GM18526 (cell line): Measurements from ENCODE around the gene RAB20.

Source experiments
- POLR2A ChIP-seq: IDR thresholded peaks from 3 replicates; pipeline ENCODE4 v1.6.1; 2011; ENCODE audit not compliant: insufficient read length; ENCODE audit errors: extremely low read depth

The RAB20 gene

DNA sequence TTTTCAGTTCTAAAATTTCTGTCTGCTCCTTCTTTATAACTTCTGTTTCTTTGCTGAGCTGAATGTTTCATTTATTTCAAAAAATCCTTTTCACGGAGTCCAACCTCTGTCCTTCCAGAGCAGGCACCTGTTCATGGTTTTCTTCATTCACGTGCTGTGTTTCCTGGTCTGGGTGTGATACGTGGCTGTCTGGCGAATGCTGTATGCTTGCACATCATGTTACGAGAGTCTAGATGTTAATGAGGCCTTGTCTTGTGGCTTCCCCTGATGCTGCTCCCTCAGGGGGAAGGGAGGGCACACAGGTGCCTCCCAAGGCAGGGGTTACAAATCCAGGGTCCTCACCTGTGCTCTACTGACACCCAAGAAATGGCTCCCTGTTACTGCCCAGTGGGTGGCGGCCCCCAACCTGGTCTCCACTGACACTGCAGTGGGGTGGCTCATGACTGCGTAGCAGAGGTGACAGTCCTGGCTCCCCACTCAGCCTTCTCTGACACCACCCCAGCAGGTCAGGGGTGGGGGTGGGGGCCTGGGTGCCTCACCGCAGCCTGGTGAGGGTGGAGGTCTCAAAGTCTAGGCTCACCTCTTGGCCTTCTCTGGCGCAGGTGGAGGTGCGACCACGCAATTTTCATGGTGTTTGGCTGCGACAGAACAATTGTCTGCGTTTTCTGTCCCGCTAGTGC lies 20.1 kb upstream of the RAB20 start:
- TF ChIP-seq POLR2A = no peak

- no peak for TF ChIP-seq POLR2A
Measured at GRCh38 chr13:110580800-110581199, 19.3 kb upstream of the RAB20 start.

DNA sequence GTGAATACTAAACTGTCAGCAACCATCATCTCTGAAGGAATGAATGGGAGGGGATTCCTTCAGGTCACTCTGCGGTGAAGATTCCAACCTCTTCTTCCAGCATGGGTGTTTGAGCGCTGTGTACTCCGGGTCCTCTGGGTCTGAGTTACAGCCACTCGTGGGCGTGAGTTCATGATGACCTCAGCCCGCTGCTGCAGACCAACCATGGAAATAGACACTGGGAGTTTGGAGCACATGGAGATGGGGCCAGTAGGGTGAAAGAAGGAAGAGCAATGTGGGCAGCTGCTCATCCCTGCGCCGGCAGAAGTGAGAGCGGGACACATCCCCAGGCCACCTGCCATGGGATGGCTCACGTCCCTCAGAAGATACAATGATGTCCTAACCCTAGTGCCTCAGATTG lies 16.8 kb upstream of the RAB20 start:
- TF ChIP-seq POLR2A = no peak

DNA sequence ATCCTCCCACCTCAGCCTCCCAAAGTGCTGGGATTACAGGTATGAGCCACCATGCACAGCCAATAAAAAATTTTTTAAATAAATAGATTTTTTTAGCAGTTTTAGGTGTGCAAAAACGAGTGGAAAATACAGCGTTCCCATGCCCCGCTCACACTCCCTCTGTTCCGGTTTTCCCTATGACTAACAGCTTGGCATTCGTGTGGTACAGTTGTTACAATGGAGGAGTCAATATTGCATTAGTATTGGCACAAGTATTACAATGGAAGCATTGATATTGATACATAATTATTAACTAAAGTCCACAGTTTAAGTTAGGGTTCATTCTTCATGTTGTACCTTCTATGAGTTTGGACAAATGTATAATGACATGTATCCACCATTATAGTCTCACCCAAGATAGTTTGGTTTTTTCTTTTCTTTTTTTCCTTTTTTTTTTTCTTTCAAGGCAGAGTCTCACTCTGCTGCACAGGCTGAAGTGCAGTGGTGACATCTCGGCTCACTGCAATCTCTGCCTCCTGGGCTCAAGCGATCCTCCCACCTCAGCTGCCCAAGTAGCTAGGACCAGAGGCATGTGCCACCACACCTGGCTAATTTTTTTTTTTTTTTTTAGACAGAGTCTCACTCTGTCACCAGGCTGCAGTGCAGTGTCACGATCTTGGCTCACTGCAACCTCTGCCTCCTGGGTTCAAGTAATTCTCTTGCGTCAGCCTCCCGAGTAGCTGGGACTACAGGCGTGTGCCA lies 15.4 kb upstream of the RAB20 start:
- TF ChIP-seq POLR2A = no peak

GRCh38 chr13:110576070-110576394 lies 14.5 kb upstream of the RAB20 start:
- no peak for TF ChIP-seq POLR2A

DNA sequence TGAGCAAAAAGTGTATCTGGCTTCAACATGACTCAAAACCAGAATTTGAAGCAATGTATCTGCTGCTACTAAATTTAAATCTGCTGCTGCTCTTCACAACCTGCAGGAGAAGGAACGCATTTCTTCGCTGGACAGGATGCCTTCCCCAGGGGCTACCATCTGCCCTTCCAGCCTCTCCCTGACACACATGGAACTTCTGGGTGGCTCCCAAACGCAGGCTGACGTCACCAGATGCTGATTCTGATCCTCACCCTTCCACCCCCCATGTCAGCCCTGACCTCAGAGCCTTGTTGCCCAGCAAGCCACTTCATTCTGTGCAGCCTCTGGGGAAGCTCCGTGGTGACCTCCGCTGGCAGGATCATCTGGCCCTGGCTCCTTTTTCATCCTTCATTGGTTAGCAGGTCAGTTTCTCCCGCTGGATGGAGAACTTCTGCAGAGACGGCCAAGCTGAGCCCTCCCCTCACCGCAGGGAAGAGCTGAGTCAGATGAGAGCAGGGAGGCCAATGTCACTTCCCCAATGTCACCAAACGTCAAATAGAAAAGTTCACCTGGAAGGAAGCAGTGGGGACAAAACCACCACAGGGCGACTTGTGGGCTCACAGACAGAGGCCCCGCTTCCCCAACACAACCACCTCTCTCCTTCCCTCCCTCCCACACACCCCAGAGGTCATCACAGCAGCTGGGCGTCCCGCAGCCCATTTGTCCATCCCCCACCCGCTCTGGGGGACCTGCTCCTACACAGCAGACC lies 14.0 kb upstream of the RAB20 start:
- no peak for TF ChIP-seq POLR2A

DNA sequence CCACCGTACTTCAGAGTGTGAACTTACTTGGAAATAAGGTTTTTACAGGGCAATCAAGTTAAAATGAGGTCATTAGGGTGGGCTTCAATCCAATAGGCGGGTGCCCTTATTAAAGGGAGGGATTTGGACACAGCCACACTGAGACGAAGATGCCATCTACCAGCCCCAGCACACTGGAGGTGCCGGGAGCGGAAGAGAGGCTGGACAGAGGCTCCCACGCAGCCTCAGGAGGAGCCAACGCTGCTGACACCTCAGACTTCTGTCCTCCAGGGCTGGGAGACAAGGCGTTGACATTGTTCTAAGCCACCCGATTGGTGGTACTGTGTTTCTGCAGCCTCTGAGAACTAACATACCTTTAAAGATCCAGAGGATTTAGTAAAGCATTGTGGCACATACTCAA lies 12.6 kb upstream of the RAB20 start:
- no peak for TF ChIP-seq POLR2A

- no peak for TF ChIP-seq POLR2A
Measured at GRCh38 chr13:110572778-110573118, 11.2 kb upstream of the RAB20 start.

DNA sequence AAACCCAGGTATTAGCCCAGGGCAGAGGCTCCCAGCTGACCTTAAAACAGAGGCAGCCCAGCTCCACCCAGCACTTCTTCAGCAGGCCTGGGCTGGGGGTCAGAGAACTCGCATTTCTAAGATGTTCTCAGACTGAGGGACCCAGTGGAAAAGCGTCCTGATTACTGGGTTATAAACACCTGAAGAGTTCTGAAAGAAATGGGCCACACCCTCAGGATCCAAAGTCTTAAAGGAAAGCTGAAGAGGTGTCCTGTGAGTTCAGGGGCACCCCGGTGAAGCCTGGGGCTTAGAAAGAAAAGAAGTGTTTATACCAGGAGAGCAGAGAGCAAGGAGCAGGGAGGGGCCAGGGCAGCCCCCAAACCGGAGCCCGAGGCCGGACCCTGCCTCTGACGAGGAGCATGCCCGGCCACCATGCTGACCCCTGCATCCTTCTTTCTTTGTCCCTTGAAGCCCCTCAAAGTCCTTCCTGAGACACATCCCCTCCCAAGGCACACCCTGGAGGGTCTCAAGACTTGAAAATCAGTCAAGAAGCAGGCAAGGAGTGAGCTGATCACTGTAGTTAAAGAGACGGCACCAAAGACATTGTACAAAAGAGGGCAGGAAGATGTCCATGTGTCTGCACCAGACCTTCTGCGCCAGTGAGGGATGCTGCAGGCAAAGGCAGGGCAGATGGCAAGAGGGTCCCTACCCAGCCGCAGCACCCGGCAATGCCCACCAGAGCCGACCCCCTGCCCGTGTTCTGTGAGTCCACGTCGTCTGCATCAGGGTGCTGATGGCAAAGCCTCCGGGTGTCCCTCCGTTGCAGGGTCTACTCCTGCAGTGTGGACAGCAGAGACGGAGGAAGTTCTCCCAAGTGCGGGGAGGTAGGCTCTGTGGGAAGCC lies 10.6 kb upstream of the RAB20 start:
- TF ChIP-seq POLR2A = no peak

DNA sequence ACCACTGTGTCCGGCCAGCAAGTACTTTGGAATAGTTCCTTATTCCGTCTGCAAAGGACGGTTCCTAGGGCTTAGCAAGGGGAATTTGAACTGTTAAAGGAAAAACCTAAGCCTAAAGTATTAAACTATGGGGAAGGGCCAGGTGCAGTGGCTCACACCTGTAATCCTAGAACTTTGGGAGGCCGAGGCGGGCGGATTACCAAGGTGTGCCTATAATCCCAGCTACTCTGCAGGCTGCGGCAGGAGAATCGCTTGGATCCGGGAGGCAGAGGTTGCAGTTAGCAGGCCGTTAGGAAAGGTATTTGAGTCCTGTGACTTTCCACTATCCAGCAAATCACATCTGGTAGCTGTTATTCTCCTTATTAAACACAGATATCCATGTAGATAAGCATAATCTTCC lies 9.4 kb upstream of the RAB20 start:
- no peak for TF ChIP-seq POLR2A

- TF ChIP-seq POLR2A = no peak
Measured at GRCh38 chr13:110568612-110569011, 7.1 kb upstream of the RAB20 start.

GRCh38 chr13:110566171-110566570 lies 4.6 kb upstream of the RAB20 start:
- TF ChIP-seq POLR2A = no peak

DNA sequence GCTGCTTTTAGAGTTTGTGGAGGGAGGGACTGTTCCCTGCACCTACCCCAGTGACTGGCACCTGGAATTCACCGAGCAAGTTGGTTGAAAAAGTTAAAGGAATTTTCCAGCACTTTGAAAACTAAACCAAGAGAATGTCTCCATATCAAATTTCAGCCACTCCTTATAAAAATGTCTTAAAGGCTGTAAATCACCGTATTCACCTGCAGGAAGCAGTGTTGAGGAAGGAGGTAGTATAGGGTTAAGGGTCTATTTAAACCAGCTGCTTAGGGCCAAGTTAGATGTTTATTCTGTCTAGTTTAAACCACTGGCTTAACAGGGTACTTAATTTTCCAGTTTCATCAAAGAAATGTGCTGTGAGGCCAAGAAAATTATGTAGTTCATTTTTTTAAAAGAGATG lies 3.8 kb upstream of the RAB20 start:
- no peak for TF ChIP-seq POLR2A

DNA sequence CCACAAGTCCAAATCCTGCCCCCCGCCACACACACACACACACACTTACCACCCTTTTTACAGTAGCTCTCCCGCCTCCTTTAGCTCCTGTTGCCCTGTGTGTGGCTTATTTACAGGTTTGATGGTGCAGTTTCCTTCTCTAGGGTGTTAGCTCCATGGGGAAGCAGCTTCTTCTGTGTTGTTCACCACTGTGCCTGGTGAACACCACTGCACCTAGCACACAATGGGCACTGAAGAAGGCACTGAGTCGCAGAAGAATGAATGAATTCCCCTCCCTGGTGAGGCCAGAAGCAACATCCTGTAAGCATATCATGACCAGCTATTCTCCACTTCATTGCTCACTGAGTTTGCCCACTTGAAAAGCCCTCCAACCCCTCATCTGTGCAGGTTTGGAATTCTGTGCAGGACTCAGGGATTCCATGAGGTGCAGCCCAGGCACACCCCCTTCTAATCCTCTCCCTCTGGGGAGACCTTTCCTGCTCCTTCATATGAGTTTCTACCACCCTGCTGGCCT lies 3.0 kb upstream of the RAB20 start:
- TF ChIP-seq POLR2A = no peak

DNA sequence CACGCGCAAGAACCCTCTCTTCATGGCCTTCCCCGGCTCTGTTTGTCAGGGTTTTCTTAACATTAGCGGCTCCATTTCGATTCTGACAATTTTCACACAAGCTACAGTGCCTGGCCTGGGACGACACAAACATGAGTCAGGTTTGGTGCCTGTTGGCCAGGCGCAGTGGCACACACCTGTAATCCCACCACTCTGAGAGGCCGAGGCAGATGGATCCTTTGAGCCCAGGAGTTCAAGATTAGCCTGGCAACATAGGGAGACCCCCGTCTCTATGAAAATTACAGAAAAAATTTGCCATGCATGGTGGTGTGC lies 1.9 kb upstream of the RAB20 start:
- no peak for TF ChIP-seq POLR2A
